ENCODE results near the gene CHRNB4.
A peak's percentile ranks its signal among the peaks of the same experiment; 100 is the strongest.
"Not testable (repeated sequence)": the region's sequence is repeated elsewhere in the genome, so short reads cannot be mapped to it uniquely, and the experiment has no call there.

CHRNB4 gene

DNA sequence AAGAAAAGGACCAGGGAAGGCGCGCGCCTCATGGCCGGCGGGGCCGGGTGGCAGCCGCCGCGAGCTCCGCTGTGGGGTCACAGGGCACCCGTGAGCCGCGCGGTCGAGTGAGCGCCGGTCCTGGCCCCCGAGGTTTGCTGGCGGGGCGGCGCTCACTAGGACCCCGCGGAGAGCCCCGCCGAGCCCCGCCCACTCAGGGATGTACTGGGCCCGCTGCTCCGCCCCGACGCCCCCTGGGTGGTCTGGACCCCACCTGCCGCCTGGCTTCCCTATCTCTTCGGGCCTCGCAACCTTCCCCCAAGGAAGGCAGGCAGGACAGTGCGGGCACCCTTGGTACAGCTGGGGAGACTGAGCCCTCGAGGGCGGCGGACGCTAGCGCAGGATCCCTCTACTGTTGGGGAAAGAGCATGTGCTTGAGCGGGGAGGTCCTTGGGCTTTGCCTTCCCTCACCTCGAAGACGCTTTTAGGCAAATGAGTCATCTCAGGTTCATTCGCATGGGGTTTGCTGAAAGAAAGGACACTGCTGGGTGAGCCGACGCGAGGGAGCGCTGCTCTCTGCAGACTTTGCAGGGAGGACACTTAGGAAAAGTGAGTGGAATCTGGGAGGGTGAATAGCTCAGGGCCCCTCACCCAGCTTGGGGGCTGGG lies at the start of gene CHRNB4:
CHRNB4 (minus strand) TSS at position 109 of the 647 bp plus-strand sequence; CDS start at position 32, 77 bp downstream.
- no peak within 1 kb of the TSS for H3K27ac ChIP-seq
- TF ChIP-seq CTCF (IDR thresholded peaks at IDR 0.05), result no peak
- H3K4me3 ChIP-seq, result peak within 1 kb of the TSS; percentile 70
- DNase-seq (ENCODE audit: low spot score), result no peak

DNA sequence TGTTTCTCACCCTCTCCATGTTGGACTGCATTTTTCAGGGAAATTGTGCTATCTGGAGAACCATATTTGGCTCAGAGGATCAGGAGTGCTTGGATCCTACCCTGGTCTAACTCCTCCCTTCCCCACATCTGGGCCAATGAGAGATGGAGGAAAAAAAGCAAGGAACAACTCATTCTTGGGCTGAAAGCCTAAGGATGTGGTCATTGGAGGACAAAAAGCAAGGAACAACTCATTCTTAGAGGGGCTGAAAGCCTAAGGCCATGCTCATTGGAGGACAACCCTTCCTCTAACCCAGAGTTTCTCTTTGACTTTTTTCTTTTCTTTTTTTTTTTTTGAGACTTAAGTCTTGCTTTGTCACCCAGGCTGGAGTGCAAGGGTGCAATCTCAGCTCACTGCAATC lies 48.6 kb upstream of the CHRNB4 start:
- no peak for DNase-seq (ENCODE audit: low spot score)
- Histone ChIP-seq H3K27ac (no peak overlapping the region), H3K4me3 (no peak overlapping the region)
- TF ChIP-seq CTCF (IDR thresholded peaks at IDR 0.05), result no peak

DNA sequence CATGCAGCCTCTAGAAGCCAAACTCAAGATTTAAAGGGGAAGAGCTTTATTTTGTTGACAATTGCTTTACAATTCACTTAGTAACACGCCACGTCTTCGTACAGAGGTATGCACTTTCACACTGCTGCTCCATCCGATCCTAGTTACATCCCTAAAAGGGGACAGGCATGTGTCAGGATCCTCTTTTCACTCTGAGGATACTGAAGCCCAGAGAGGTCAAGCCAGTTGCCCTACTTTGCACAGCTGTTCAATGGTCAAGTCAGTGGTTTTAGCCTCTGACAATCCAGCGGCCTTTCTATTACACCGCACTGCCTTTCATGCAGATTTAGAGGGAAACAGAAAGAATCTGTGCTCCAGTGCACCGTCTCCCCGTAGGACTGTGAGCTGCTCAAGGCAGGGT lies 44.9 kb upstream of the CHRNB4 start:
- TF ChIP-seq CTCF (IDR thresholded peaks at IDR 0.05), result no peak
- H3K27ac ChIP-seq, result no peak overlapping the region
- DNase-seq (ENCODE audit: low spot score), result peak; percentile 28
- no peak overlapping the region for H3K4me3 ChIP-seq

DNA sequence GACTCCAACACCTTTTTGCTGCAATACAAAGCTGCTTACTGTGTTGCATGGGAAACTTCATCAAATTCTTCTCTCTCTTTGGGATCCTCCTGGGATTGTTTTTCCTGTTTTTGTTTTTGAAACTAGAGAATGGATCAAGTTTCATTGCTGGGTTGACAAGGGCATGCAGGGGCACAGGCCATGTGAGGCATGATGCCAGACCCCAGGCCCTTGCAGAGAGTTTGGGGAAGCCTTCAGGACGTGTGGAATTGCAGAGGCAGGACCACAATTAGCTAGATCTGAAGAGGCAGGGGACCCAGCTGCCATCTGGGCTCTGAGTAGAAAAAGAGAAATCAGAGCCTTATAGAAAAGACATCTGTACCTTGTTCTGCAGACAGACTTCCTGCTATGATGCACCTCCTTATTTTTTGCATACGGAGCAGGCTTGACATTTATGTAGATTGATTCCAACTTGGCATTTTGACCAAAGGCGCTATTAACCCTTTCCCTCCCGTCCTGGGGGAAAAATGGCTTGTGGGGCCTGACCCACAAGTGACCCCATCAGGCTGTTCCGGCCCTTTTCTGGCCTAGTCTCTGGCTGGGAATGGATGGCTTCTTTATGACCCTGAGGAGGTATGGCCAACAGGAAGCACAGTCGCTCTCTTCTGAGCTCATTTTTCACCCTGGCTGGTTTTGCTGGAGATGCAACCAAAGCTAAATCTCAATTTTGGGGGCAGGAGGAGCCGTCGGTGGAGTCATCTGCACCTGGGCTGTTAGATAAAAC lies 44.3 kb upstream of the CHRNB4 start:
- no peak for TF ChIP-seq CTCF (IDR thresholded peaks at IDR 0.05)
- DNase-seq (ENCODE audit: low spot score), result peak; percentile 35
- Histone ChIP-seq H3K27ac (no peak overlapping the region), H3K4me3 (no peak overlapping the region)

DNA sequence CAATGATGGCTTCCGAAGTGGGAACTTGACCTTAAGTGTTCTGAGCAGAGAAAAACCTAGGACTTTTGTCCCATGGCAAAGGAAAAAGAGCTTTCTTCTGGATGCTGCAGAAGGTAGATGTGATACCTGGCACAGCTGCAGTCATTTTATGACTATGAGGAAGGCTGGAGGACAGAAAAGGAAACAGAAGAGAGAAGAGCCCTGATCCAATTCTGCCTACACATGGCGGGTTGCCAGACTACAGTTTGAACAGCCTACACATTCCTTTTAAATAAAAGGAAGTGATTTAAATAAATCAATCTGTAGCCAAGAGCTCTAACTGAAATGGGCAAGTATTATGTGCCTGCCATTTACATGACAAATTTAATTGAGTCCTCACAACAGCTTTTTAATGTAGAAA lies 43.6 kb upstream of the CHRNB4 start:
- TF ChIP-seq CTCF (IDR thresholded peaks at IDR 0.05), result no peak
- Histone ChIP-seq H3K27ac (no peak overlapping the region), H3K4me3 (no peak overlapping the region)
- DNase-seq (ENCODE audit: low spot score), result peak; percentile 14

DNA sequence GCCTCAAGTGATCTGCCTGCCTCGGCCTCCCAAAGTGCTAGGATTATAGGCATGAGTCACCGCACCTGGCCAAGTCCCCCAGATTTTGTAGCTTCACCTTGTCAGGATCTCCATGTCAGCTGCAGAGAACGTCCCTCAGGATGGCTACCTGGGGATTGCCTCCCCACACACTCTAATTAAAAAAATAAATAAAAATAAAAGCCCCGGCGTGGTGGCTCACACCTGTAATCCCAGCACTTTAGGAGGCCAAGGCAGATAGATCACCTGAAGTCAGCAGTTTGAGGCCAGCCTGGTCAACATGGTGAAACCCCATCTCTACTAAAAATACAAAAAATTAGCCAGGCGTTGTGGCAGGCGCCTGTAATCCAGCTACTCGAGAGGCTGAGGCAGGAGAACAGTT lies 42.6 kb upstream of the CHRNB4 start:
- not testable (repeated sequence) for H3K27ac ChIP-seq, H3K4me3 ChIP-seq
- DNase-seq (ENCODE audit: low spot score), result peak; percentile 35

DNA sequence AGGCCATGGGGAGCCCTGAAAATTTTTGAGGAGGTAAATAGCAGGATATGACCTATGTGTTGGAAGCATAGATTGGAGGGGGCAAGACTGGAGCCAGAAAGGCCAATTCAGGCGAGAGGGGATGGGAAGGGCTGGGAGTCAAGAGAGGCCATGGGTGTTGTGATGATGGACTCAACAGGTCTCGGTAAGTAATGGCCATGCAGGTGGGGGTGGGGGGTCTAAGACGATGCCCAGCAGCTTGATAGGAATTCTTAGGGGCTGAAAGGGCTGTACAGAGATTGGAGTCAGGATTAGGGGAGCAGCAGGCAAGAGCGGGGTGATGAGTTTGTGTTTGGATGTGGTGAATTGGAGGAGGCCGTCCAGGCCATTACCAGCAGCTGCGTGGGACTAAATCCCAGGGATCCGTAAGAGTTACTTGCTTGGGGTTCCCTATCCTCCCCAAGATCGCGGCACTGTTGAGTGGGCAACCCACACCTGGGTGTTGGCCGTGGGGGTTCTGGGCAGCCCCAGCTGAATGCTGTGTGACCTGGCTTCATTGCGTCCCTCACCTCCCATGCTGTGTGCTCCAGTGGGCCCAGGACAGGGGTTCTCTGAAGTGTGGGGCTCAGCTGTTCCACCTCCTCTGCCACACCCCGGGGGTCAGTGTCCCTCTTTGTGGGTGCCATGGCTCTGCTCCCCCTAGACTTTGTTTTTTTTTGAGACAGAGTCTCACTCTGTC lies 41.8 kb upstream of the CHRNB4 start:
- H3K27ac ChIP-seq, result no peak overlapping the region
- H3K4me3 ChIP-seq, result no peak overlapping the region
- TF ChIP-seq CTCF (IDR thresholded peaks at IDR 0.05), result no peak
- peak; percentile 38 for DNase-seq (ENCODE audit: low spot score)
